NCI-H1417 treated with DMSO at 0.1 percent for 48 hours (cell line): Measurements from ENCODE around the gene INVS.
"Not testable (repeated sequence)": the region's sequence is repeated elsewhere in the genome, so short reads cannot be mapped to it uniquely, and the experiment has no call there.

Experiments used
- DNase-seq: peaks from one replicate; lab custom pipeline; 2025; lab: John Stamatoyannopoulos, UW

INVS gene

GRCh38 chr9:100126423-100126822, 27.4 kb downstream of the INVS start:
- no peak for DNase-seq

- DNase-seq: no peak
These were observed 30.7 kb downstream of the INVS start for GRCh38 chr9:100129772-100130171.

- no peak for DNase-seq
These were observed 32.2 kb downstream of the INVS start for GRCh38 chr9:100131216-100131615.

GRCh38 chr9:100131875-100132430, 32.9 kb downstream of the INVS start:
- DNase-seq: no peak

GRCh38 chr9:100134731-100135130, 35.7 kb downstream of the INVS start:
- DNase-seq: no peak

- DNase-seq: not testable (repeated sequence)
These were observed 37.8 kb downstream of the INVS start for GRCh38 chr9:100136799-100137198.

- not testable (repeated sequence) for DNase-seq
These were observed 41.3 kb downstream of the INVS start for GRCh38 chr9:100140303-100140702.

GRCh38 chr9:100141862-100142261, 42.8 kb downstream of the INVS start:
- DNase-seq: not testable (repeated sequence)

GRCh38 chr9:100145167-100145934, 46.3 kb downstream of the INVS start:
- not testable (repeated sequence) for DNase-seq

- DNase-seq: not testable (repeated sequence)
These were observed 46.9 kb downstream of the INVS start for GRCh38 chr9:100145976-100146375.

GRCh38 chr9:100150214-100150613, 51.2 kb downstream of the INVS start:
- DNase-seq: no peak

GRCh38 chr9:100160021-100160420, 61.0 kb downstream of the INVS start:
- no peak for DNase-seq

GRCh38 chr9:100167176-100167575, 68.1 kb downstream of the INVS start:
- no peak for DNase-seq

- DNase-seq: no peak
These were observed 69.0 kb downstream of the INVS start for GRCh38 chr9:100167915-100168654.

GRCh38 chr9:100170085-100170484, 71.0 kb downstream of the INVS start:
- no peak for DNase-seq

GRCh38 chr9:100170556-100170955, 71.5 kb downstream of the INVS start:
- no peak for DNase-seq

GRCh38 chr9:100186356-100186755, 87.3 kb downstream of the INVS start:
- no peak for DNase-seq

- DNase-seq: no peak
These were observed 91.3 kb downstream of the INVS start for GRCh38 chr9:100190339-100190738.

- no peak for DNase-seq
These were observed 92.2 kb downstream of the INVS start for GRCh38 chr9:100191264-100191663.

GRCh38 chr9:100193078-100193477, 94.0 kb downstream of the INVS start:
- no peak for DNase-seq

- no peak for DNase-seq
These were observed 97.2 kb downstream of the INVS start for GRCh38 chr9:100196215-100196614.

GRCh38 chr9:100196828-100197227, 97.8 kb downstream of the INVS start:
- no peak for DNase-seq

- no peak for DNase-seq
These were observed 98.5 kb downstream of the INVS start for GRCh38 chr9:100197553-100197952.
